ENCODE data around the gene CCDC90B. TPM values are rescaled to one million over a fixed set of nuclear protein-coding genes. Genes with fewer than 3 reads are reported as not detected.
"Not testable (repeated sequence)": the region's sequence is repeated elsewhere in the genome, so short reads cannot be mapped to it uniquely, and the experiment has no call there.

The CCDC90B gene
- total RNA-seq, 1 experiment from 2014 or later = 105 TPM

GRCh38 chr11:83292709-83293456 is 6.7 kb upstream of the CCDC90B start:
- peak; percentile 62 for DNase-seq (ENCODE audit: low read depth)

- no peak for DNase-seq (ENCODE audit: low read depth)
Measured at GRCh38 chr11:83287631-83288030, 1.5 kb upstream of the CCDC90B start.

GRCh38 chr11:83285151-83285770 is 906 bp downstream of the CCDC90B start:
- no peak for DNase-seq (ENCODE audit: low read depth)

GRCh38 chr11:83284501-83285150 is 1.5 kb downstream of the CCDC90B start:
- DNase-seq (ENCODE audit: low read depth) = peak; percentile 1

GRCh38 chr11:83282084-83282716 is 4.0 kb downstream of the CCDC90B start:
- DNase-seq (ENCODE audit: low read depth) = no peak

GRCh38 chr11:83280256-83280655 is 5.9 kb downstream of the CCDC90B start:
- DNase-seq (ENCODE audit: low read depth) = no peak

GRCh38 chr11:83278351-83278750 is 7.8 kb downstream of the CCDC90B start:
- no peak for DNase-seq (ENCODE audit: low read depth)

GRCh38 chr11:83275888-83276641 is 10.1 kb downstream of the CCDC90B start:
- DNase-seq (ENCODE audit: low read depth) = no peak

GRCh38 chr11:83272627-83273026 is 13.5 kb downstream of the CCDC90B start:
- peak; percentile 61 for DNase-seq (ENCODE audit: low read depth)

GRCh38 chr11:83271734-83272133 is 14.4 kb downstream of the CCDC90B start:
- not testable (repeated sequence) for DNase-seq (ENCODE audit: low read depth)

- not testable (repeated sequence) for DNase-seq (ENCODE audit: low read depth)
Measured at GRCh38 chr11:83269080-83269479, 17.1 kb downstream of the CCDC90B start.

GRCh38 chr11:83265331-83265730 is 20.8 kb downstream of the CCDC90B start:
- DNase-seq (ENCODE audit: low read depth) = no peak

GRCh38 chr11:83259559-83259958 is 26.6 kb downstream of the CCDC90B start:
- no peak for DNase-seq (ENCODE audit: low read depth)

GRCh38 chr11:83257761-83258168 is 28.4 kb downstream of the CCDC90B start:
- DNase-seq (ENCODE audit: low read depth) = peak; percentile 95

- no peak for DNase-seq (ENCODE audit: low read depth)
Measured at GRCh38 chr11:83256602-83257340, 29.4 kb downstream of the CCDC90B start.

- DNase-seq (ENCODE audit: low read depth) = no peak
Measured at GRCh38 chr11:83255366-83255765, 30.8 kb downstream of the CCDC90B start.

- DNase-seq (ENCODE audit: low read depth) = no peak
Measured at GRCh38 chr11:83252941-83253340, 33.2 kb downstream of the CCDC90B start.

- DNase-seq (ENCODE audit: low read depth) = no peak
Measured at GRCh38 chr11:83252266-83252665, 33.9 kb downstream of the CCDC90B start.

- DNase-seq (ENCODE audit: low read depth) = peak; percentile 24
Measured at GRCh38 chr11:83249972-83250593, 36.1 kb downstream of the CCDC90B start.

GRCh38 chr11:83249445-83249844 is 36.7 kb downstream of the CCDC90B start:
- no peak for DNase-seq (ENCODE audit: low read depth)
